Measurements from ENCODE around the gene GINS2. TPM values are rescaled to one million over a fixed set of nuclear protein-coding genes. Genes with fewer than 3 reads are reported as not detected.

GINS2 gene
- total and polyA plus RNA-seq, 8 donors, result 0.37 to 1.9 (median 0.79) TPM

DNA sequence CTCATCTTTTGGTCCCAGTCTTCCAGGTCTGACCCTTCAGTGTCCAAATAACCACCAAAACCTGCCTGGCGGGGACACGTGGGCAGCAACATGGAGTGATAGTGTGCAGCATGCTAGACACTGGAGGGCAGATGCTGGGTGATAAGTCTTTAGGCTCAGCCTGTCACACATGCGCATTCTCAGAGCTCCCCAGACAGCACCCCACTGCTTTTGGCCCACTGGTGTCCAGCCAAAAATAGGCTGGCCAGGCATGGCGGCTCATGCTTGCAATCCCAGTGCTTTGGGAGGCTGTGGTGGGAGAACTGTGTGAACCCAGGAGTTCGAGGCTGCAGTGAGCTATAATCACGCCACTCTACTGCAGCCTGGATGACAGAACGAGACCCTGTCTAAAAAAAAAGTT is 12.3 kb downstream of the GINS2 start:
- H3K4me3 ChIP-seq, result no peak overlapping the region
- WGBS, 2 donors, result 92 to 97% methylated on average over 7 of the region's 7 CpGs
- peak in 2 of 6 donors; percentile 14 to 34 for DNase-seq
- no peak for ATAC-seq
- intact Hi-C loops (cut with DNase I), result no loop called here
- H3K36me3 ChIP-seq, result peaks cover 0 to 27% (median 5%) of the 10 kb centered on the region in 3 donors
- no peaks in the 10 kb centered on the region for H3K27me3 ChIP-seq
- peaks cover 14 to 24% (median 21%) of the 10 kb centered on the region in 3 donors for H3K4me1 ChIP-seq
- FAIRE-seq, result no peak
- H3K9me3 ChIP-seq, result no peaks in the 10 kb centered on the region
- TF ChIP-seq, protein P1, sequence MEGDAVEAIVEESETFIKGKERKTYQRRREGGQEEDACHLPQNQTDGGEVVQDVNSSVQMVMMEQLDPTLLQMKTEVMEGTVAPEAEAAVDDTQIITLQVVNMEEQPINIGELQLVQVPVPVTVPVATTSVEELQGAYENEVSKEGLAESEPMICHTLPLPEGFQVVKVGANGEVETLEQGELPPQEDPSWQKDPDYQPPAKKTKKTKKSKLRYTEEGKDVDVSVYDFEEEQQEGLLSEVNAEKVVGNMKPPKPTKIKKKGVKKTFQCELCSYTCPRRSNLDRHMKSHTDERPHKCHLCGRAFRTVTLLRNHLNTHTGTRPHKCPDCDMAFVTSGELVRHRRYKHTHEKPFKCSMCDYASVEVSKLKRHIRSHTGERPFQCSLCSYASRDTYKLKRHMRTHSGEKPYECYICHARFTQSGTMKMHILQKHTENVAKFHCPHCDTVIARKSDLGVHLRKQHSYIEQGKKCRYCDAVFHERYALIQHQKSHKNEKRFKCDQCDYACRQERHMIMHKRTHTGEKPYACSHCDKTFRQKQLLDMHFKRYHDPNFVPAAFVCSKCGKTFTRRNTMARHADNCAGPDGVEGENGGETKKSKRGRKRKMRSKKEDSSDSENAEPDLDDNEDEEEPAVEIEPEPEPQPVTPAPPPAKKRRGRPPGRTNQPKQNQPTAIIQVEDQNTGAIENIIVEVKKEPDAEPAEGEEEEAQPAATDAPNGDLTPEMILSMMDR (IDR thresholded peaks at IDR 0.05), result no peak
- no peak overlapping the region for H3K27ac ChIP-seq

DNA sequence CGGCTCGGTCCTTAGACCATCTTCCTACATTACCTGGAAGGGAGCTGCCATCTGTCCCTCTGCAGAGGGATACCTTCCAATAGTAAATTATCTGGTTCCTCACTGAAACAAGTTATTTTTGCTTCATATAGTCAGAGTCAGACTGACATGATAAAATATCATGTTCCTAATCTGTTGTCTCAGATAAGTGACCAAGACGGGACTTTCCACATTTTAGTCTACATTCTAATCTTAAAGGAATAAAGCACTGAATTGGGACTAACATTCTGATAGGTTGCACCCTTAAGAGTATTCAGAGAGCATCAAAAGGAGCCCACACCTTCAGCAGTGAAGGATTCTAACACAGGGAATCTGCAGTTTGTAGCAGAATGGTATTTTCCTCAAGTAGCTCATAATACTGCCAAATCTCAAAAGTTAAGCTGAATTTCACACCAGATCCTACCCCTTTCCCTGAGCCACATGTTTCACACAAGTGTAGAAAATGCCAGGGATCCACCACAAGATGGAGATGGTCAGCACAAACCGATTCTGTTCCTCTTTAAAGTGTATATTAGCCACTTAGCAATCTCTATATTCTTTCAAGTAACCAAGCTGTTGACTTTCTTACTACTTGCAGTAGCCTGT is 13.4 kb downstream of the GINS2 start:
- Histone ChIP-seq H3K9me3 (no peaks in the 10 kb centered on the region), H3K4me3 (no peak overlapping the region), H3K36me3 (peaks cover 0 to 36% (median 7%) of the 10 kb centered on the region in 3 donors), H3K27me3 (no peaks in the 10 kb centered on the region), H3K4me1 (peaks cover 14 to 24% (median 21%) of the 10 kb centered on the region in 3 donors), H3K27ac (no peak overlapping the region)
- intact Hi-C loops (cut with DNase I), result no loop called here
- 55% methylated on average over 4 of the region's 4 CpGs for WGBS, 2 donors
- TF ChIP-seq, protein P1 (IDR thresholded peaks at IDR 0.05), result no peak
- ATAC-seq, result no peak
- DNase-seq, result peak in 1 of 6 donors; percentile 4
- FAIRE-seq, result no peak

DNA sequence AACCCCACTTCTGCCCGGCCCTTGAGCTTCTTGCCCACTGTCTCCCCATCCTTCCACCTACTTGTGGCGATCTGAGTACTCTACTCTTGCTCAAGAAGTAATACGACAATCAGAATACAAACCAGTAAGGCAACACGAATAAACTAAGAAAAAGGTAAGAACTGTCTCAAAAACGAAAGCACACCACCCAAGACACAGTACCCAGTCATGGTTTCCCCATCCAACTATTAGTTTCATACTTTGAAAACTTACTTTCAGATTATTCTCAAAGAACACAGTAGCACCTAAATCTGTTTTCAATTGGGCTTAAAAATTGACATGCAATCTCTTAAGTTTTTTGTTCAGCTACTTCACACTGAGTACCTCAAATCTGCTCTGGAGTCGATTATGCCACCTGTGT is 13.9 kb downstream of the GINS2 start:
- FAIRE-seq (no peak), DNase-seq (no peak), ATAC-seq (no peak)
- 80 to 83% methylated on average over 6 of the region's 6 CpGs for WGBS, 2 donors
- Histone ChIP-seq H3K4me3 (no peak overlapping the region), H3K27me3 (no peaks in the 10 kb centered on the region), H3K9me3 (no peaks in the 10 kb centered on the region), H3K36me3 (peaks cover 0 to 36% (median 7%) of the 10 kb centered on the region in 3 donors), H3K27ac (peak overlapping the region in 3 of 4 donors; percentile 42 to 78 (median 61)), H3K4me1 (peaks cover 14 to 24% (median 21%) of the 10 kb centered on the region in 3 donors)
- TF ChIP-seq, protein P1 (IDR thresholded peaks at IDR 0.05), result no peak
- intact Hi-C loops (cut with DNase I), result no loop called here

DNA sequence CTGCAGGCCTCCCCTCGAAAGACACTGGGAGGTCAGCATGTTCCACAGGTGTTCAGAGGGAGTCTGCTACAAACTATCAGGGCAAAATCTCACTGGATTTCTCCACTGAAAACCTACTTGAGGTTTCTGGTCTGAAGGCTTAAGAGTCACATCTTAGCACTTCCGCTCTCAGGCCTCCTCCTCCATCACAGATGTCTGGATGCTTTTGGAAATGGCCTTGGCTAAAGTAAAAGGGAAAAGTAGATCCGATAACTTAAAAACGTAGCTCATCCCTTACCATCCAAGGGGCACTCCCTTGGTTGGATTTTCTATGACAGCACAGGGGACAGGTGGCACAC is 14.4 kb downstream of the GINS2 start:
- FAIRE-seq (no peak), DNase-seq (no peak), ATAC-seq (peak in 2 of 4 donors; percentile 1 to 9)
- no peaks in the 10 kb centered on the region for H3K9me3 ChIP-seq
- intact Hi-C loops (cut with DNase I), result no loop called here
- no peaks in the 10 kb centered on the region for H3K27me3 ChIP-seq
- H3K36me3 ChIP-seq, result peaks cover under 1 to 36% (median 7%) of the 10 kb centered on the region in 3 donors
- 51 to 55% methylated on average over 4 of the region's 4 CpGs for WGBS, 2 donors
- TF ChIP-seq, protein P1 (IDR thresholded peaks at IDR 0.05), result no peak
- peak overlapping the region; percentile 18 to 78 (median 52) for H3K27ac ChIP-seq
- no peak overlapping the region for H3K4me3 ChIP-seq
- peaks cover 14 to 24% (median 21%) of the 10 kb centered on the region in 3 donors for H3K4me1 ChIP-seq

All from pancreas (tissue), 10 donors.